ENCODE measurements around the gene WBP2. TPM values are rescaled to one million over a fixed set of nuclear protein-coding genes. Genes with fewer than 3 reads are reported as not detected.

Gene WBP2
- total and polyA plus RNA-seq, 2 of the 8 experiments (the other 6 are each of a cell fraction or from before 2014, with no cell fraction given): 48.2 to 71.2 TPM

DNA sequence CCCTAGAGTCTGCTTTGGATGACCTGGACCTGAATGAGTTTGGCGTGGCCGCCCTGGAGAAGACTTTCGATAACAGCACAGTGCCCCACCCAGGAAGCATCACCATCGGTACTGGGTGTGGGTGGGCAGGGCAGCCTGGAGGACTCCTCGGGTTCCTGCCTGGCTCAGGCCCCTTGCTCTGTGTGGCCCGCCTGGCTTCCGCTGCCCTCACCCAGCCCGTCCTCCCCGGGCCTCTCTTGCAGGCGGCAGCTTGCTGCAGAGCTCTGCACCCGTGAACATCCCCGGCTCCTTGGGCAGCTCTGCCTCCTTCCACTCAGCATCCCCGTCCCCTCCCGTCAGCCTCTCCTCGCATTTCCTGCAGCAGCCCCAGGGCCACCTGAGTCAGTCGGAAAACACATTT is 35.5 kb downstream of the WBP2 start (continued):
- TF ChIP-seq, protein P1, sequence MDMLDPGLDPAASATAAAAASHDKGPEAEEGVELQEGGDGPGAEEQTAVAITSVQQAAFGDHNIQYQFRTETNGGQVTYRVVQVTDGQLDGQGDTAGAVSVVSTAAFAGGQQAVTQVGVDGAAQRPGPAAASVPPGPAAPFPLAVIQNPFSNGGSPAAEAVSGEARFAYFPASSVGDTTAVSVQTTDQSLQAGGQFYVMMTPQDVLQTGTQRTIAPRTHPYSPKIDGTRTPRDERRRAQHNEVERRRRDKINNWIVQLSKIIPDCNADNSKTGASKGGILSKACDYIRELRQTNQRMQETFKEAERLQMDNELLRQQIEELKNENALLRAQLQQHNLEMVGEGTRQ (IDR thresholded peaks at IDR 0.05; ENCODE audit: low read length): no peak
- TF ChIP-seq CHD2 (IDR thresholded peaks at IDR 0.05; ENCODE audit: low read length): no peak
- no peak for TF ChIP-seq RBBP5 (IDR thresholded peaks at IDR 0.05; ENCODE audit: borderline replicate concordance, low read depth, low read length)
- no peak for TF ChIP-seq RFX5 (IDR thresholded peaks at IDR 0.05; ENCODE audit: borderline replicate concordance, low read depth, low read length)
- TF ChIP-seq KDM1A (IDR thresholded peaks at IDR 0.05; ENCODE audit: borderline replicate concordance, low read length): no peak
